GM21390 (cell line): Measurements from ENCODE around the gene SLC5A9.
"Not testable (repeated sequence)": the region's sequence is repeated elsewhere in the genome, so short reads cannot be mapped to it uniquely, and the experiment has no call there.

Experiments
- ATAC-seq: cut with Tn5 transposase; IDR thresholded peaks from one replicate; pipeline ENCODE4 v1.9.1; 2021; ENCODE audit not compliant: unreplicated experiment

The SLC5A9 gene

DNA sequence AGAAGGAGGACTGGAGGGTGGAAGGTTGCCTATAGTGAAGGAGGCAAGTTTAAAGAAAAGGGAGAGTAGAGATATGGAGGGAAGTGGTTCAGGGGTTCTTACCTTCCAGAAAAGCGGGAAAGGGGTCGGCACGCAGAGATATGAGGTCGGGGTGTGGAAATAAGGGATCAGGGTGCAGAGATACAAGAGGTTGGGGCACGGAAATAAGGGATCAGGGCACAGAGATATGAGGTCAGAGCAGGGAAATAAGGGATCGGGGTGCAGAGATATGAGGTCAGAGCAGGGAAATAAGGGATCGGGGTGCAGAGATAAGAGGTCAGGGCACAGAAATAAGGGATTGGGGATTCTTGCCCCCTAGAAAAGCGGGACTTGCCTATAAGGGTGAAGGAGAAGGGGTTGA lies 9.1 kb upstream of the SLC5A9 start:
- not testable (repeated sequence) for ATAC-seq

DNA sequence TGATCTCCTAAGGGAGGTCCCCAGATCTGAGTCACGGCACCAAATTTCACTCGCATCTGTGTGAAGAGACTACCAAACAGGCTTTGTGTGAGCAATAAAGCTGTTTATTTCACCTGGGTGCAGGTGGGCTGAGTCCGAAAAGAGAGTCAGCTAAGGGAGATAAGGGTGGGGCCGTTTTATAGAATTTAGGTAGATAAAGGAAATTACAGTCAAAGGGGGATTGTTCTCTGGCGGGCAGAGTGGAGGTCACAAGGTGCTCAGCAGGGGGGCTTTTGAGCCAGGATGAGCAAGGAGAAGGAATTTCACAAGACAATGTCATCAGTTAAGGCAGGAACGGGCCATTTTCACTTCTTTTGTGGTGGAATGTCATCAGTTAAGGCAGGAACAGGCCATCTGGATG lies 8.2 kb upstream of the SLC5A9 start:
- not testable (repeated sequence) for ATAC-seq

DNA sequence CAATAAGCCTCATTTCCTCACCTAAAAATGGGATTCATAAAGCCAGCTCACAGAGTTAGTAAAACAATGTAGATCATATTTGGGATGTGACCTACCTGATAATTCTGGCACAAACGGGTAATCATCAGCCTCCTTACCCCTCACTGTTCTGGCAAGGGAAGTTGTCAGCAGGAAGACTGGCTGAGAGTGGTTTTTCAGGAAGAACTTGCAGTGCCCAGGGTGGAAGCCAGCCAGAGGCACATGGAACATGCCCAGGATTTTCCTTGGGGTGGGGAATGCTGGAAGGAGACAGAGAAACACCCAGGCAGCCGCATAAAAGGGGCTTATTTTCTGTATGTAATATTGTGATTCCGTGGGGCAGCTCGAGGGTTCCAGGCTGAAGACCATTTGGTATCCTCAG lies 7.7 kb upstream of the SLC5A9 start:
- ATAC-seq = no peak

DNA sequence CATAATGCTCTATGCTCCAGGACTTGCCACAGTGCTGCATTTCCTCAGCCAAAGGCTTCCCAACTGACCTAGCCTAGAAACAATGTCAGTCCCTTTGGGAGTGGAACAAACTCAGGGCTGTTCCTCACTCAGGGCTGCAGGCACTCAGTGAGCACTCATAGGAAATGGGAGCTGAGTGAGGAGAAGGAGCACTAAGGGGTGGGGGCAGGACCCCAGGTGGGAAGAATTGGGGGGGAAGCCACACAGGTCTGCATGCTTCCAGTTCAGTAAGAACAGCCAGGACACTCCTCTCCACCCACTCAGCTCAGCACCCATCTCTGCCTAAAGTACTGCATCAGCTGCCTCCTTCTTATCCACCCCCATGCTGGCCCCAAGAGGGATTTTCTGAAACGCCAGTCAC lies 7.3 kb upstream of the SLC5A9 start:
- no peak for ATAC-seq

DNA sequence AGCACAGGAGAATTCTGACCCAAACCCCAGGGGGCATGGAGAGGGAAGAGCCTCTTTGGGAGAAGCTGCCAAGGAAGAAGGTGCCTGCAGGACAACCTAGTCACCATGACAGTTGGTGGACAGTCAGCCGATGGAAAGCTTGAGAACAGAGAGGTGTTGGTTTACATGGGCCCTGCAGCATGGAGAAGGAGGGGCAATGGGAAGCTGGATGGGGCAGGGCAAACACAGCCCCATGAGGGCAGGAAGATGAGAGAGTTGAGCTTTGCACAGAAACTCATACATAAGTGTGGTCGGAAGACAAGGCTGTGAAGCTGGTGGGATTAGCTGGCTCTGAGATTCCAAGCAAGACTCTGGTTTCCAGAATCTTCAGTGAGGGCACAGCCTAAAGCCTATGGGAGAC lies 6.6 kb upstream of the SLC5A9 start:
- ATAC-seq = no peak

DNA sequence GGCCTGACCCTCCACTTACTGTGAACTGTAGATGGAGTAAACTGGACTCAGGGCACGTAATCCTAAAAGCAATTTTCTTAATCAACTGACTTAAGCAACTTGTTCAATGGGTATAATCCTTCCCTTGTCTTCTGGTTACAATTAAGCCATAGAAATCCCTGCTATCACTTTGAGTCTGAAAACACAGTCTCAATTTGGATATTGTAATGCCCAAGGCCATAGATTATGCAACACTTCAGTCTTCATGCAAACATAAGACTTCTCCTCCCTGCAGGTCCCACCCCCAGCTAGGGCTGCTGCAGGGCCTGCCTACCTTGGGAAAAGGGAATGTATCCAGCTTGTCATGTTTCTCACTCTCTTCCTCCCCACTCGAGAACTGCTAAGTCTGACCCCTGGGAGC lies 6.2 kb upstream of the SLC5A9 start:
- ATAC-seq = no peak

DNA sequence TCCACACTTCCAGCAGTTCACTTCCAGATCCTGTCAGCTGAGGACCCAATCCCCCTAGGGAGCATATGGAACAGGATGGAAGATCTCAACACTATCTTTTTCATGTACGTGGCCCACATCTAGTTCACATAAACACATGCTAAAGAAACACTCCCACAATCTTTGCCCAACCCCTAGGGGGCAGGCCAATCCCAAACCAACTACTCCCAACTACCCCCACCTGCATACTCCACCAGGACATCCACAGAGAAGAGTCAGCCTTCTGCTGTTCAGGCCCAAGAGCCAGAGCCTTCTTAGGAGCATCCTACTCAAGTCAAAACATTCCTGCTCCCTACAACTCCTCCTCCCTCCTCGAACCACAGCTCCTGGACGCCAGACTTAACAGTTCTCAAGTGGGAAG lies 5.6 kb upstream of the SLC5A9 start:
- no peak for ATAC-seq

DNA sequence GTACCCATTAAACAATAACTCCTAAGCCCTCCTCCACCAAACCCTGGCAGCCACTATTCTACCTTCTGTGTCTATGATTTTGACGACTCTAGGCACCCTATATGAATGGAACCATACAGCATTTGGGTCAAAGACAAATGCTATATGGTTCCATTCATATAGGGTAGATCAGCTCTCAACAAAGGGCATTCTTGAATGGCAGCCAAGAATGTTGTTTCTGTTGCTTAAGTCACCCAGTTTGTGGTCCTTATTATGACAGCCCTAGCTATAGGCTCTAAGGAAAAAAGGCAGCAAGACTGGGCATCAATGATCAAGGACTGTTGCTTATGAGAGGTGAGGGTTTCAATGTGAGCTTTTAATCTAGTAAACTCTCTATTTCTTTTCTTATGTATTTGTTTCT lies 4.7 kb upstream of the SLC5A9 start:
- no peak for ATAC-seq

DNA sequence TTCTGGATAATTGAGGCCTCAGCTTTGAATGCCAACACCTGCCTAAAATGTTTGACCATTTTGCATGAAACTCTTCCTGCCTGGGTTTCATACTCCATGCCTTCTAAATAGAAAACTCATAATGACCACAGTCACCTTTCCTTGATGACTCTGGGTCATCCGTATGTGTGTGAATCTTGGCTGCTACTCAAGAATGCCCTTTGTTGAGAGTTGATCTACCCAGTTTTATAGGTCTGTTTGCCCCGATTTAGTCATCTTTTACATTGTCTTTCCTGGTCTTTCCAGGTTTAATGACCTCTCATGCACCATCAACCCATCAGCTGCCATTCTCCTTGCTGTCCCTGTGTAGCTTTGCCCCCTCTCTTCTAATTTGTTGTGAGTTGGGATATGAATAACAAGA lies 2.7 kb upstream of the SLC5A9 start:
- ATAC-seq = no peak

DNA sequence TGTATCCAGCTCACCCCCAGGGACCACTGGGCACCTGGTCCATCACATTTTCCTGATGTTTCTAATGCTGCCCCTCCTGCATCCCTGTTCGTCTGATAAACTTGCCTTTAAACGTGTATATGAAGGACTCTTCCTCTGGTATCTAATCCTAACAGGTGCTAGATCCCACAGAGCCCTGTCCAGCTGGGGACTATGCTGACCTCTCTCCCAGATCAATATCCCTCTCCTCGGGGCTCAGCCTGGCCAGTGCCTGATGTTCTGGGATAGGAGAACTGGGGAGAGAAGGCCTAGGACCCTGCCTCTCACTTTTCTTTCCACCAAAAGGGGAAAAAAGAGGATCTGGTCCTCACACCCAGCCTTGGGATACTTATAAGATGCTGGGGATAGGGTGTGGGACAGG lies 1.4 kb upstream of the SLC5A9 start:
- ATAC-seq = no peak

DNA sequence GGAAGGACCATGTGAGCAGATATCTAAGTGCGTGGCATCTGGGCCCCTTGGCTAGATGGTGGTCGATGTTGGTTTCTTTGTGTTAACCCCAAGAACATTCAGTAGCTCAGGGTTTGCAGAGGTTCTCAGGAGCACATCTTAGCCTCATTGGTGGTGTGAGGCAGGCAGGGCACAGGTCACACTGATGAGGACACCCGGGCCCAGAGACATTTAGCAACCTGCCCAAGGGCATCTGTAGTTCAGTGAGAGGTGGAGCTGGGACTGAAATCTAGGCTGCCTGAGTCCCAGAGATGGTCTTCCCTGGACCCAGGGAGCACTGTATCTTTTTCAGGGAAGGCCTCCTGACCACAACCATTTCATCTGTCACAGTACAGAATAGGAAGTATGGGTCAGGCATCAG lies 859 bp upstream of the SLC5A9 start:
- ATAC-seq = no peak

DNA sequence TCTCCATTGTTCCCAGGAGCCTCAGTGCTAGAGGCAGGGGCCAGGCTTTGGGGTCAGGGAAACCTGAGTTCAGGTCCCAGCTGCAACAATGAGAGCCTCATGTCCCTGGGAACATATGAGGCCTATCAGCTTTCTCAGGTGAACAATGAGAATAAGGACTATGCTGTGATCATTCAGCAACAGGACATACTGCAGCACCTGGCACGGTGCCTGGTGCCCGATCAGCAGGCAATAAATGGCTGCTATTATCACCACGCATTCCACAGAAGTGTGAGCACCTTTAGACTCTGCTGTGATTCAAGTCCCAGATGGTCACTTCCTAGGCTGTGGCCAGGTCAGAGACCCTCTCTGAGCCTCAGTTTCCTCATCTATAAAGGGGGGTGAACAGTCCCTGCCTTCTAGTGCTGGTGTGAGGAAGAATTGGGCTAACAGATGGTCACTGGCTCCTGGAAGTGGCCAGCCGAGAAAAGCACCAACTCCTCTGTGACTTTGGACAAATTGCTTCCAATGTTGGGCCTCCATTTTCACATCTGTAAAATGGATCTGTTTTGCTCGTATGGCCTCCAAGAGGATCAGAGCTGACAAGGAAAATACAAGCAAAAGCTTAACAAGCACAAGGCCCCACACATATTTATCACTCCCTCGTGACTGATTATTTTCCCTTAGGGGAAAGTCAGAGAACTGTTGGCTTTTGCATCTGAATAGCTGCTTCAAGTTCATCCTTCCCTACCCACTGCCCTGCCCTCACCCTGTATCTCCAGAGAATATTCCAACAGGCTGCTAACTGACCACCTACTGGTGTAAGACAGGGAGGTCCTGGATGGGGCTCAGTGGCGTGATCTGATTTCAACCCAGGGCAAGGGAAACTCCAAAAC lies 1.1 kb downstream of the SLC5A9 start:
- ATAC-seq = no peak

DNA sequence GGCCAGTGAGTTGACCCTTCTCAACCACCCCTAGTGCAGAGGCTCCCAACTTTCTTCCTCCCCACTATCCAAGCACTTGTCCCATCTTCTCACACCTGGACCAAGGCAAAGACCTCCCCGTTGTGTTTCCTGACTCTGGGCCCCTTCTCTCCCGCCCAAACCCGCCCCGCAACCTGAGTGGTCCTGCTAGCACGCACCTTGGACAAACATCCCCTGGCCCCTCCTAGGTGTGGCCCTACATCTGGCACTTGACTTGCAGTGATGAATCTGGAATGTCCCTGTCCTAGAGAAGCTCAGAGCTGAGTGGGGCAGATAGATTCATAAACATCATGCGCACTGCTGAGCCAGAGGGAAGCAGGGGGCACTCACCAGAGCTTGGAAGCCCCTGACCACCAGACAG lies 2.3 kb downstream of the SLC5A9 start:
- ATAC-seq = no peak

DNA sequence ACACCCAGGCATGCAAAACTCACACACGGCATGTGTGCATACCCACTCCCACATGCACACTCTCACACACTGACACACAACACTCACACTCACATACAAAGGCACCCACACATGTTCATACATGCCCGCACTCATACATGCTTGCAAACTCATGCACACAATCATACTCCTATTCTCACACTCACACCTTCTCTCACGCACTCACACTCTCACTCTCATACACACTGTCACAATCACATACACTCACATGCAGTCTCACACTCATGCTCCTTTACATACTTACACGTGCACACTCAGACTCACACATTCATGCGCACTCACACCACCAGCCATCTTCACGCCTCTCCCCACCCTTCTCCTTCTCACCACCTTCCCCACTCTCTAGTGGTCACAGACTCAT lies 3.1 kb downstream of the SLC5A9 start:
- no peak for ATAC-seq

DNA sequence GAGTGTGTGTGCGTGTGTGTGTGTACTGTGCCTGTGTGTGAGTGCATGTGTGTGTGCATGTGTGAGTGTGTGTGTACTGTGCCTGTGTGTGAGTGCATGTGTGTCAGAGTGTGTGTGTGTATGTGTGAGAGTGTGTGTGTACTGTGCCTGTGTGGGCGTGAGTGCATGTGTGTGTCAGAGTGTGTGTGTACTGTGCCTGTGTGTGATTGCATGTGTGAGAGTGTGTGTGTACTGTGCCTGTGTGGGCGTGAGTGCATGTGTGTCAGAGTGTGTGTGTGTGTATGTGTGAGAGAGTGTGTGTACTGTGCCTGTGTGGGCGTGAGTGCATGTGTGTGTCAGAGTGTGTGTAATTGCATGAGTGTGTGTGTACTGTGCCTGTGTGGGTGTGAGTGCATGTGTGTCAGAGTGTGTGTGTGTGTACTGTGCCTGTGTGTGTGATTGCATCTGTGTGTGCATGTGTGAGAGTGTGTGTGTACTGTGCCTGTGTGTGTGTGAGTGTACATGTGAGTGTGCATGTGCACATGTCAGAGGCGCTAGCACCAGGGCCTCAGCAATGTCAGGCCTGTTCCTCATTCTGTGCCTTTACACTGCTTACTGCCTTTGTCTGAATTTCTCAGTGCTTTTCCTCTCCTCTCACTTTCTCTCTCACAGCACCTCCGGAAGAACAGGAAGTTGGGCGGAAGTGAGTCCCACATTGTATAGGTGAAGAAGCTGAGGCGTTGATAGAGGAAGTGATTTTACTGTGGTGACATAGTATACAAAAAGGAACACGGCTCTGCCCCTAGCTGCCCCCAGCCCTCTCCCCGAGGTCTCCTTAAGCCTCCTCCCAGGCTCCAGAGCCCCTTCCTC lies 4.9 kb downstream of the SLC5A9 start:
- no peak for ATAC-seq

DNA sequence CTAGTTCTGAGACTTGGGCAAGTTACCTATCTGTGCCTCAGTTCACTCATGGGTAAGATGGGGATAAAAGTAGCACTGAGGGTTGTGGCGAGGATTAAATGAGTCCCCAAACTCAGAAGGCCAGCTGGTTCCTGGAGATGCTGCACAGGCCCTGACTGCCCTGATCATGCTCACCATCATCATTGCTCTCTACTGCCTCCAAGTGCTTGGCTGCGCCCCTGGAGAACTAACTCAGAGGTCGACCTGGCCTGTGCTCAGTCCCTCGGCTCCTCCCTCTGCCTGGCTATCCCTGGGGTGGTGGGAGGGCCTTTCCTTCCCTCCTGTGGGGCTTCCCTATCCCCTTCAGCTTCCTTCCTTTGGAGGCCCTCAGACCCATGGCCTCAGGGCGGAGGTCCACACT lies 5.6 kb downstream of the SLC5A9 start:
- no peak for ATAC-seq

DNA sequence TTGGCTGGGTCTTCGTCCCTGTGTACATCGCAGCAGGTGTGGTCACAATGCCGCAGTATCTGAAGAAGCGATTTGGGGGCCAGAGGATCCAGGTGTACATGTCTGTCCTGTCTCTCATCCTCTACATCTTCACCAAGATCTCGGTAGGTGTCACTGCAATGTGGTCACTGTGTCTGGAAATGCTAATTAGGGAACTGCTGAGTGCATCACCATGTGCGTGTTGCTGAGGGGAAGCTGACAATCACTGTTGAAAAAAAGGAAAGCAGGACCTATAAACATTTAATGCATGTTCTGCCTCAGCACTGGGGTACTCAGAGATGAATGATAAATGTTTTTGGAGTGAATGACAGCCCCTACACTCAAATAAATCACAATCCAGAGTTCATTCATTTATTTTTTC lies 6.8 kb downstream of the SLC5A9 start:
- no peak for ATAC-seq

DNA sequence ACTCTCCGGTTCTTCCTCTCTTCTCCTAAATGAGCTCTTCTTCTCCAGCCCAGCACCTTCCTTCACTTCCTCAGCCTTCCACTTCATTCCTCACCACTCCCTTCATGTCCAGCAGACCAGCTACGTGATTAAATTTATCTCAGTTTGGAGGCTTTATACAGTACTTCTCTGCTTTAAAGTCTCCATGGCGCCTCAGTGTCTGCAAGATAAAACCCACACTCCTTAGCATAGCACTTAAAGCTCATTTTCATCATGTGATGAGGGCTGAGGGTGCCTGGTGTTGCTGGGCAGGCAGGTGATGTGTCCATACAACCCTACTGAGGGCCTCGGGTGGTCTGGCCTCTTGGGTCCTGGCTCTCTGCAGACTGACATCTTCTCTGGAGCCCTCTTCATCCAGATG lies 7.7 kb downstream of the SLC5A9 start:
- no peak for ATAC-seq

DNA sequence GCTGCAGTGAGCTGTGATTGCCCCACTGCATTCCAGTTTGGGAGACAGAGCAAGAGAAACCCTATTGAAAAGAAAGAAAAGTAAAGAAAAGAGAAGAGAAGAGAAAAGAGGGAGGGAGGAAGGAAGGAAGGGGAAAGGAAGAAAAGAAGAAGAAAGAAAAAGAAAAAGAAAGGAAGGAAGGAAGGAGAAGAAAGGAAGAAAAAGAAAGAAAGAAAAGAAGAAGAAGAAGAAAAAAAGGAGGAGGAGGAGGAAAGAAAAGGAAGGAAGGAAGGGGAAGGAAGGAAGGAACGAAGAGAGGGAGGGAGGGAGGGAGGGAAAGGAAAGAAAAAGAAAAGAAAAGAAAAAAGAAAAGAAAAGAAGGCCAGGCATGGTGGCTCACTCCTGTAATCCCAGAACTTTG lies 10.2 kb downstream of the SLC5A9 start:
- ATAC-seq = no peak

DNA sequence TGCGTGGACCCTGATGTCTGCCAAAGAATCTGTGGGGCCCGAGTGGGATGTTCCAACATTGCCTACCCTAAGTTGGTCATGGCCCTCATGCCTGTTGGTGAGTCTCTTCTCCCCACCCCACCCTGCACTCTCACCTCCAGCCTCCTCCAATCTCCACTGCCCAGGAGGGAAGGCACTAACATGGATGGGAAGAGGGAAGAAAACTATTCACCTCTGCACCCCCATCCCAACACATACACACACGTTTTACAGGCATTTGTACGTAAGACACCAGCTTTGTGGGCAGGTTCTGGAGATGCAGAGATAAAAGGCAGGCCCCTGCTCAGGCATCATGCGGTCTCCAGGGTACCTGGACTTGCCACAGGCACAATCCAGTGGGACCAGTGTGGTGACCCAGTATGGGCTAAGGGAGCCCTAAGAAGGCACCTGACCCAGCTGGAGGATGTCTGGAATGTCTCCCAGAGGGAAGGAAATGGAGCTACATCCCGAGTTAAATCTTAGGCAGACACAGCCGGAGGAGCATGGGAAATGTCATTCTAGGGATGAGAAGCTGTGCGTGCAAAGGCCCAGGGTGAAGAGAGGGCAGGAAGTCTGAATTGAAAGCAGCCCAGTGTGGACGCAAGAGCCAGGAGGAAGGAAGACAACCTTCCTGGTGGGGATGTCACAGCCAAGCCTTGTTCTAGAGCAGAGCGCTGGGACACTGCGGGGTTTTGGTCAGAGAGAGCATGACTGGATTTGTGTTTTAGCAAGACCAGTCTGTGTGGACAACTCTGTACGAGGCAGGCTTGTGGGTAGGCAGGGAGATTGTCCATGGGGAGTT lies 11.4 kb downstream of the SLC5A9 start:
- no peak for ATAC-seq

DNA sequence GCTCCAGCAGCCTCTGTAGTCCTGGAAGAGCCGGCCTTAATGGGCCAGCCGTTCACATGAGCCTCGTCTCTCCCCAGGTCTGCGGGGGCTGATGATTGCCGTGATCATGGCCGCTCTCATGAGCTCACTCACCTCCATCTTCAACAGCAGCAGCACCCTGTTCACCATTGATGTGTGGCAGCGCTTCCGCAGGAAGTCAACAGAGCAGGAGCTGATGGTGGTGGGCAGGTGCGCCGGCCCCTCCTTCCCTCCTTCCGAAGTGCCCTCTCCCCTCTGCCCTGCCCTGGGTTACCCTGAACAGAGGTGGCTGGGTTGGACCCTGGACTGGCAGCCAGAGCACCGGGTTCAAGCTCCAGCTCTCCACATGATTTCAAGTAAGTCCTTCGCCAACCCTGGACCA lies 13.1 kb downstream of the SLC5A9 start:
- ATAC-seq = no peak
